CD4-positive, alpha-beta T cell (primary cell): Measurements from ENCODE around the gene SEC61A1. TPM values are rescaled to one million over a fixed set of nuclear protein-coding genes. Genes with fewer than 3 reads are reported as not detected.
A peak's percentile ranks its signal among the peaks of the same experiment; 100 is the strongest.

ENCODE experiments used
- ATAC-seq: fragments of 200-7000 bp; cut with Tn5 transposase; one replicate; pipeline ENCODE4 v1.10.0; 2022; ENCODE audit warnings: mild to moderate bottlenecking; ENCODE audit not compliant: poor library complexity
- CTCF ChIA-PET: fragments of 350-600 bp; sonication (Branson Sonifier 250); formaldehyde crosslinking; loops from one replicate; lab custom pipeline; 2021; ENCODE audit warnings: antibody characterized with exemption, inconsistent platforms; lab: Charles Lee
- POLR2A ChIA-PET: fragments of 350-600 bp; sonication (Branson Sonifier 250); formaldehyde crosslinking; loops from one replicate; lab custom pipeline; 2021; ENCODE audit warnings: antibody characterized with exemption, inconsistent platforms; lab: Charles Lee
- DNase-seq, 14 experiments: peaks; one replicate each; pipeline ENCODE4 v3.0.0-alpha.2; 2013 to 2020; ENCODE audit warnings: mixed read lengths in 2 of 14
- H3K27ac ChIP-seq, 2 donors: one replicate each; pipeline versions ENCODE4 v1.5.1 to v1.7.0; 2013; ENCODE audit warnings: low read length in 2 of 2, low read depth in 1 of 2, mild to moderate bottlenecking in 1 of 2
- H3K27me3 ChIP-seq, 2 experiments: 1 replicate in 1 of 2; 2 replicates in 1 of 2; pipeline versions ENCODE4 v1.6.1 to v1.7.0; 2013; ENCODE audit warnings: low read length in 2 of 2, control low read depth in 1 of 2, mild to moderate bottlenecking in 1 of 2, moderate library complexity in 1 of 2; ENCODE audit not compliant: insufficient read depth in 2 of 2, control insufficient read depth in 1 of 2
- H3K36me3 ChIP-seq: one replicate; pipeline ENCODE4 v1.6.1; 2013; ENCODE audit warnings: low read length, control low read depth; ENCODE audit not compliant: insufficient read depth
- H3K4me1 ChIP-seq: one replicate; pipeline ENCODE4 v1.6.1; 2013; ENCODE audit warnings: low read length, control low read depth; ENCODE audit not compliant: insufficient read depth
- H3K4me3 ChIP-seq: one replicate; pipeline ENCODE4 v1.5.1; 2013; ENCODE audit warnings: mild to moderate bottlenecking, low read length, moderate library complexity
- H3K9me3 ChIP-seq, 2 experiments: 1 replicate in 1 of 2; 2 replicates in 1 of 2; pipeline versions ENCODE4 v1.6.1 to v1.7.0; 2013; ENCODE audit warnings: low read length in 2 of 2, mild to moderate bottlenecking in 2 of 2, control low read depth in 1 of 2, moderate library complexity in 1 of 2; ENCODE audit not compliant: control insufficient read depth in 1 of 2, insufficient read depth in 1 of 2
- H3K27ac Mint-ChIP-seq: one replicate; pipeline ENCODE4 v1.8.0; 2020; ENCODE audit warnings: mixed read lengths
- H3K27me3 Mint-ChIP-seq: one replicate; pipeline ENCODE4 v1.8.0; 2021; ENCODE audit warnings: mixed read lengths
- H3K36me3 Mint-ChIP-seq: one replicate; pipeline ENCODE4 v1.8.0; 2021; ENCODE audit warnings: low read depth, mixed read lengths
- H3K4me1 Mint-ChIP-seq: one replicate; pipeline ENCODE4 v1.8.0; 2021; ENCODE audit warnings: low read depth, mixed read lengths
- H3K4me3 Mint-ChIP-seq: one replicate; pipeline ENCODE4 v1.8.0; 2020; ENCODE audit warnings: mild to moderate bottlenecking, mixed read lengths
- H3K9me3 Mint-ChIP-seq: one replicate; pipeline ENCODE4 v1.8.0; 2020; ENCODE audit warnings: mixed read lengths
- CTCF ChIP-seq: fragments of 200-600 bp; IDR thresholded peaks from one replicate; pipeline ENCODE4 v1.8.0; 2022; ENCODE audit warnings: antibody characterized with exemption, mild to moderate bottlenecking
- intact Hi-C, 2 experiments: fragments of 100-400 bp; cut with DNase I in 1 of 2; cut with micrococcal nuclease in 1 of 2; formaldehyde crosslinking; loops; one replicate each; pipeline versions ENCODE4 v1.15.1 to v1.9.0; 2023 to 2025; cut with DNase I, micrococcal nuclease
- total RNA-seq, 174 experiments: library from RNA in 2 of 174; stranded (reverse) in 2 of 174; gene quantifications; one replicate each; pipeline ENCODE4 v1.2.3 and lab custom pipeline; 2021 to 2026

Gene SEC61A1
- total RNA-seq, 2 experiments from 2014 or later: 127 to 139 TPM

- Mint-ChIP-seq H3K27ac (no peak overlapping the region), H3K36me3 (peaks cover 39% of the 10 kb centered on the region), H3K9me3 (no peaks in the 10 kb centered on the region), H3K27me3 (no peaks in the 10 kb centered on the region), H3K4me3 (no peak overlapping the region), H3K4me1 (peaks cover 9% of the 10 kb centered on the region)
- no peak for TF ChIP-seq CTCF
- intact Hi-C loops: no loop called here
- H3K9me3 ChIP-seq: peaks cover 0 to 8% of the 10 kb centered on the region in 2 experiments
- ATAC-seq (no peak), DNase-seq (no peak)
- peaks cover 56% of the 10 kb centered on the region for H3K36me3 ChIP-seq
- H3K4me1 ChIP-seq: peaks cover 23% of the 10 kb centered on the region
- ChIA-PET POLR2A (interaction anchor here (0.8 to 1.9 kb wide), 2 partner anchors 7 to 20 kb away, joined by 3 to 6 read pairs; partner anchors contain the start of gene SEC61A1), CTCF (interaction anchor here (1.3 to 1.9 kb wide), 2 partner anchors 16 to 61 kb away, joined by 3 to 5 read pairs; no protein-coding TSS in a partner anchor)
- H3K27me3 ChIP-seq: peaks cover 8 to 10% of the 10 kb centered on the region in 2 experiments
- H3K27ac ChIP-seq: no peak overlapping the region
- H3K4me3 ChIP-seq: no peak overlapping the region
These were observed 20.4 kb downstream of the SEC61A1 start for GRCh38 chr3:128072454-128073184.

- Histone ChIP-seq H3K27me3 (peaks cover 8 to 10% of the 10 kb centered on the region in 2 experiments), H3K9me3 (peaks cover 0 to 8% of the 10 kb centered on the region in 2 experiments), H3K4me1 (peaks cover 23% of the 10 kb centered on the region), H3K27ac (no peak overlapping the region), H3K36me3 (peaks cover 49% of the 10 kb centered on the region), H3K4me3 (no peak overlapping the region)
- Mint-ChIP-seq H3K36me3 (peaks cover 33% of the 10 kb centered on the region), H3K4me3 (no peak overlapping the region), H3K27me3 (no peaks in the 10 kb centered on the region), H3K27ac (no peak overlapping the region), H3K9me3 (no peaks in the 10 kb centered on the region), H3K4me1 (peaks cover 7% of the 10 kb centered on the region)
- TF ChIP-seq CTCF: no peak
- no peak for DNase-seq
- ATAC-seq: no peak
- CTCF ChIA-PET: interaction anchor here (1.3 to 1.9 kb wide), 2 partner anchors 17 to 61 kb away, joined by 3 to 5 read pairs; no protein-coding TSS in a partner anchor
- POLR2A ChIA-PET: interaction anchor here (0.8 to 1.9 kb wide), 2 partner anchors 8 to 21 kb away, joined by 3 to 6 read pairs; partner anchors contain the start of gene SEC61A1
- intact Hi-C loops: no loop called here
These were observed 21.0 kb downstream of the SEC61A1 start for GRCh38 chr3:128073185-128073725.

- Mint-ChIP-seq H3K4me3 (peak overlapping the region; percentile 25), H3K27me3 (no peaks in the 10 kb centered on the region), H3K27ac (no peak overlapping the region), H3K36me3 (peaks cover 33% of the 10 kb centered on the region), H3K9me3 (no peaks in the 10 kb centered on the region), H3K4me1 (peaks cover 5% of the 10 kb centered on the region)
- Histone ChIP-seq H3K4me1 (peaks cover 23% of the 10 kb centered on the region), H3K4me3 (no peak overlapping the region), H3K9me3 (peaks cover 0 to 8% of the 10 kb centered on the region in 2 experiments), H3K27ac (no peak overlapping the region), H3K36me3 (peaks cover 44% of the 10 kb centered on the region), H3K27me3 (peaks cover 8 to 10% of the 10 kb centered on the region in 2 experiments)
- no peak for DNase-seq
- CTCF ChIA-PET: interaction anchor here (1.3 to 1.9 kb wide), 2 partner anchors 17 to 60 kb away, joined by 3 to 5 read pairs; no protein-coding TSS in a partner anchor
- POLR2A ChIA-PET: interaction anchor here (0.8 to 1.9 kb wide), 2 partner anchors 8 to 21 kb away, joined by 3 to 6 read pairs; partner anchors contain the start of gene SEC61A1
- ATAC-seq: no peak
- no peak for TF ChIP-seq CTCF
- intact Hi-C loops: loop anchor here (2.0 kb wide), 3 partner anchors 21 to 425 kb away; partner anchors contain the start of genes RUVBL1 (in 1 of the 2) and SEC61A1 (in 1 of the 2)
These were observed 21.6 kb downstream of the SEC61A1 start for GRCh38 chr3:128073807-128074206.
